Upper lobe of left lung (tissue), 4 donors: ENCODE results near the gene PPP2R5E.

Experiments used
- POLR2AphosphoS5 ChIP-seq, 2 donors: sonication (generic); formaldehyde crosslinking; IDR thresholded peaks; one replicate each; pipeline ENCODE4 v1.5.1; 2017; ENCODE audit warnings: antibody characterized with exemption in 2 of 2
- TF ChIP-seq, protein P1 (sequence below), 6 experiments: fragments of 450-650 bp in 4 of 6; fragments of 200-600 bp in 2 of 6; sonication (generic) in 2 of 6; IDR thresholded peaks; one replicate each; pipeline ENCODE4 v1.5.1; 2016 to 2019; ENCODE audit warnings: antibody characterized with exemption in 6 of 6

DNA sequence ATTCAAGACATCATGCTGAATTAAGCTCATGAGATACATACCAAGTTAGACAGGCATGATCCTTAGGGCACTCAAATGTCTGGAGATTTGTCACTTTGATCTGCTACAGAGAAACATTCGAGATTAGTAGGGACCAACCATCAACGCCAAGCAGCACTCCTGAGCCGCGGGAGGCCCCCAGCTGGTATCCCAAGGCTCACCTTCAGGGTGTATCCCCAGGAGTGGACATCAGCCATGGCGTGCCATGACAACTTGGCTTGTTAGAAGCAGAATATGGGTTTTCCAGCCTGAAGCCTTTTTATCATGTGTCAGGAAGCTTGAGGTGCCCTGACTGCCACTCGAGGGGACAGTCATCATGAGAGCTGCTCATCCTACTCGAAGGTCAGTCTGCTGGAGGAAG, 185.3 kb downstream of the PPP2R5E start:
- TF ChIP-seq, protein P1, sequence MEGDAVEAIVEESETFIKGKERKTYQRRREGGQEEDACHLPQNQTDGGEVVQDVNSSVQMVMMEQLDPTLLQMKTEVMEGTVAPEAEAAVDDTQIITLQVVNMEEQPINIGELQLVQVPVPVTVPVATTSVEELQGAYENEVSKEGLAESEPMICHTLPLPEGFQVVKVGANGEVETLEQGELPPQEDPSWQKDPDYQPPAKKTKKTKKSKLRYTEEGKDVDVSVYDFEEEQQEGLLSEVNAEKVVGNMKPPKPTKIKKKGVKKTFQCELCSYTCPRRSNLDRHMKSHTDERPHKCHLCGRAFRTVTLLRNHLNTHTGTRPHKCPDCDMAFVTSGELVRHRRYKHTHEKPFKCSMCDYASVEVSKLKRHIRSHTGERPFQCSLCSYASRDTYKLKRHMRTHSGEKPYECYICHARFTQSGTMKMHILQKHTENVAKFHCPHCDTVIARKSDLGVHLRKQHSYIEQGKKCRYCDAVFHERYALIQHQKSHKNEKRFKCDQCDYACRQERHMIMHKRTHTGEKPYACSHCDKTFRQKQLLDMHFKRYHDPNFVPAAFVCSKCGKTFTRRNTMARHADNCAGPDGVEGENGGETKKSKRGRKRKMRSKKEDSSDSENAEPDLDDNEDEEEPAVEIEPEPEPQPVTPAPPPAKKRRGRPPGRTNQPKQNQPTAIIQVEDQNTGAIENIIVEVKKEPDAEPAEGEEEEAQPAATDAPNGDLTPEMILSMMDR (IDR thresholded peaks at IDR 0.05), result no peak
- TF ChIP-seq POLR2AphosphoS5 (IDR thresholded peaks at IDR 0.05), result no peak
